ENCODE data around the gene RPH3AL.
A peak's percentile ranks its signal among the peaks of the same experiment; 100 is the strongest.

RPH3AL gene

GRCh38 chr17:165939-166338, 186.7 kb downstream of the RPH3AL start:
- TF ChIP-seq, protein P1, sequence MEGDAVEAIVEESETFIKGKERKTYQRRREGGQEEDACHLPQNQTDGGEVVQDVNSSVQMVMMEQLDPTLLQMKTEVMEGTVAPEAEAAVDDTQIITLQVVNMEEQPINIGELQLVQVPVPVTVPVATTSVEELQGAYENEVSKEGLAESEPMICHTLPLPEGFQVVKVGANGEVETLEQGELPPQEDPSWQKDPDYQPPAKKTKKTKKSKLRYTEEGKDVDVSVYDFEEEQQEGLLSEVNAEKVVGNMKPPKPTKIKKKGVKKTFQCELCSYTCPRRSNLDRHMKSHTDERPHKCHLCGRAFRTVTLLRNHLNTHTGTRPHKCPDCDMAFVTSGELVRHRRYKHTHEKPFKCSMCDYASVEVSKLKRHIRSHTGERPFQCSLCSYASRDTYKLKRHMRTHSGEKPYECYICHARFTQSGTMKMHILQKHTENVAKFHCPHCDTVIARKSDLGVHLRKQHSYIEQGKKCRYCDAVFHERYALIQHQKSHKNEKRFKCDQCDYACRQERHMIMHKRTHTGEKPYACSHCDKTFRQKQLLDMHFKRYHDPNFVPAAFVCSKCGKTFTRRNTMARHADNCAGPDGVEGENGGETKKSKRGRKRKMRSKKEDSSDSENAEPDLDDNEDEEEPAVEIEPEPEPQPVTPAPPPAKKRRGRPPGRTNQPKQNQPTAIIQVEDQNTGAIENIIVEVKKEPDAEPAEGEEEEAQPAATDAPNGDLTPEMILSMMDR (IDR thresholded peaks at IDR 0.05): no peak
- no peak for TF ChIP-seq ZFX (IDR thresholded peaks at IDR 0.05; ENCODE audit: borderline replicate concordance)

DNA sequence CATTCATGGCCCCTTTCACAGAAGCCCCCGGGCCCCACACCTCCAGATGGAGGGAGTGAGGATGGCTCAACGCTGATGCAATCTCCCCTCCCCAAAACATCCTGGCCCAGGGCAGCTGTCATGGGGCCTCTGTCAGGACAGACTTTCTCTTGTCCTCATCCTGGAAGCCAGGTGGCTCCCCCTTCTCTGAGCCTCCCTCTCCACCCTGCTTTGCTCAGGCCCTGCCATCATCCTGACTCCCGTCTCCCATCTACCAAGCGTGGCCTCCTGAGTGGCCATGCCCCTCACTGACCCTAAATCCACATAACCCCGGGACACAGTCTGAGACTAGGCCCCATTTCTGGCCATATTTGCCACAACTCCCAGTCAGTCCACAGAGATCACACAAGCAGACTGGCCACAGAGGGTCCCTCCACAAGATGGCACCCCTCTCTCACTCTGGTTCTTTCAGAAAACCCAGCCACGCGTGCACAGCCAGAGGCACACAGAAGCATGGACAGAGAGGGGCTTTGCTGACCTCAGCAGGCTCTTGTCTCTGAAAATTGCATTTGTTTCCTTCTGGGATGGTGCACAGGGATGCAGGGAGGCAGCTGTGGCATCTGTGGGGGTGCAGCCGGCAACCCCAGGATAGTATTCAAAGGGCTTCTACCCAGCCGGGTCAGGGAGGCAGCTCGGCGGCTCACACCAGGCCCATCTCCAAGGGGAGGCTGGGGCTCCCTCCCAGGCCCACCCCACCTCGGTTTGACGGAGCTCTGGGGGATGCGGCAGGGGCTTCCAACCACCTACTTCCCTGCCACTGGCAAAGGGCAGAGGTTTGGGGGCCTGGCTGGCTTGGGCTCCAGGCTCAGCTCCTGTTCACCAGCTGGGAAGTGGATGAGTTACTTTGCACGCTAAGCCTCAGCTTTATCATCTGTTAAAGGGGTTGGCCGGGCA, 188.0 kb downstream of the RPH3AL start:
- no peak overlapping the region for H3K27ac ChIP-seq
- TF ChIP-seq, protein P1 (IDR thresholded peaks at IDR 0.05): no peak
- no peak for TF ChIP-seq ZFX (IDR thresholded peaks at IDR 0.05; ENCODE audit: borderline replicate concordance)

More at GRCh38 chr17:165939-166338, 186.7 kb downstream of the RPH3AL start:
- H3K27ac ChIP-seq: no peak overlapping the region

GRCh38 chr17:163514-164098, 189.0 kb downstream of the RPH3AL start:
- no peak overlapping the region for H3K27ac ChIP-seq
- TF ChIP-seq, protein P1 (IDR thresholded peaks at IDR 0.05): peak; percentile 51
- no peak for TF ChIP-seq ZFX (IDR thresholded peaks at IDR 0.05; ENCODE audit: borderline replicate concordance)

DNA sequence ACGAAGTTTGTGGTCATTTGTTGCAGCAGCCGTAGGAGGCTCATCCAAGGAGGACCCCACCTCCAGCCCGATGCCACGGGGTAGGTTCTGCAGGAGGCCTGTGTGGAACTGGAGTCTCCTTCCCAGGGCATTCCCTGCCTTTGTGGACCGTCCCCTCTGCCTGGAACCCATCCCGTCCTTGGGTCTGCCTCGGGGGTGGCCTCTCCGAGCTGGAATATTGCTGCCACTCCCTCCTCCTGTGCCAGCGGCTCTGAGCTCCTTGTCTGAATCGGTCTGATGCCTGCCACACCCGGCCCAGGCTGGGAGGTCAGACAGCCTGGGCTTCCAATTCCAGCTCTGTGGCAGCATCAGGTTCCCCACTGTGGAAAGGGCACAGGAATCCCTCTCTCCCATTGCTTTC, 189.9 kb downstream of the RPH3AL start:
- TF ChIP-seq ZFX (IDR thresholded peaks at IDR 0.05; ENCODE audit: borderline replicate concordance): no peak
- TF ChIP-seq, protein P1 (IDR thresholded peaks at IDR 0.05): no peak
- H3K27ac ChIP-seq: no peak overlapping the region

All from 22Rv1 (cell line).